Purkinje cell (primary cell): ENCODE results near the gene PAQR5. TPM values are rescaled to one million over a fixed set of nuclear protein-coding genes. Genes with fewer than 3 reads are reported as not detected.

ENCODE experiments used
- polyA plus RNA-seq: library from polyadenylated mRNA; unstranded; fragments of >200 nt; fragmentation: Nextera tagmentation; gene quantifications from 2 replicates; pipeline ENCODE4 v1.2.1, GENCODE V29; 2014

PAQR5 gene
- polyA plus RNA-seq, result 0.09 and 0.42 TPM in 2 replicates

GRCh38 chr15:69298697-69299441 lies at the start of gene PAQR5:
Gene PAQR5, plus strand, starts transcription at chr15:69298912. Its CDS starts 61,169 bp downstream, at chr15:69360081.

GRCh38 chr15:69413822-69414700 lies 115.3 kb downstream of the PAQR5 start, which contains the start of gene KIF23:
Gene KIF23, plus strand, starts transcription at chr15:69414349. Its CDS starts 117 bp downstream, at chr15:69414466.

GRCh38 chr15:69452692-69453521 lies 154.2 kb downstream of the PAQR5 start, which contains the start of gene RPLP1:
Gene RPLP1, plus strand, starts transcription at chr15:69452818. Its CDS starts 131 bp downstream, at chr15:69452949.

Other genes starting within 250 kb of the PAQR5 start
- gene GLCE, start 138.3 kb upstream of the PAQR5 start, polyA plus RNA-seq, result 13.1 and 14.1 TPM in 2 replicates
- gene KIF23, start 115.4 kb downstream of the PAQR5 start, polyA plus RNA-seq, result 0.38 TPM in 1 of 2 replicates, not detected in the other
- 725 and 777 TPM in 2 replicates for gene RPLP1, start 153.9 kb downstream of the PAQR5 start, polyA plus RNA-seq